ENCODE data around the gene BCDIN3D. TPM values are rescaled to one million over a fixed set of nuclear protein-coding genes. Genes with fewer than 3 reads are reported as not detected.

Gene BCDIN3D
- total RNA-seq, 4 donors from 2014 or later = 0.20 to 2.4 (median 2.0) TPM

DNA sequence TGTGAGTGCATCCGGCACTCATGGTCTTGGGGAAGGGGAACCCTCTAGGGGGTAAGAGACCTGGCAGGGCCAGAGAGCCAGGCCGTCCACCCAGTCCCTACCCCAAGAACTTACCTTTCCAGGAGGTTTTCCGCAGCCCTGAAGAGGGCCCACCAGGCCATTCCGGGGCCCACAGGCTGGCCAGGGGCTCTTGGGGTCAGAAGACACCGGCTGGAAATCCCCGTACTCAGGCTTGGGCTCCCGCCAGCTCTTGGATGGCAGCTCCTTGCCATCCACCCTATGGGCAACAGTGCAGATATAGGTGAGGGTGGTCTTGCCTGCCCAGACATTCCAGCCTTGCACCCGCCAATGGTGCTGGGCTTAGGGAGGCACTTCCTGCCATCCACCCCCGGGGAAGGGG is 49.3 kb downstream of the BCDIN3D start:
- DNase-seq = no peak
- no peaks in the 10 kb centered on the region for H3K9me3 ChIP-seq
- no peak overlapping the region for H3K27ac ChIP-seq
- TF ChIP-seq POLR2AphosphoS5 (IDR thresholded peaks at IDR 0.05) (no peak), EP300 (IDR thresholded peaks at IDR 0.05; ENCODE audit: low read depth) (no peak), POLR2A (IDR thresholded peaks at IDR 0.05) (no peak)
- TF ChIP-seq, protein P1, sequence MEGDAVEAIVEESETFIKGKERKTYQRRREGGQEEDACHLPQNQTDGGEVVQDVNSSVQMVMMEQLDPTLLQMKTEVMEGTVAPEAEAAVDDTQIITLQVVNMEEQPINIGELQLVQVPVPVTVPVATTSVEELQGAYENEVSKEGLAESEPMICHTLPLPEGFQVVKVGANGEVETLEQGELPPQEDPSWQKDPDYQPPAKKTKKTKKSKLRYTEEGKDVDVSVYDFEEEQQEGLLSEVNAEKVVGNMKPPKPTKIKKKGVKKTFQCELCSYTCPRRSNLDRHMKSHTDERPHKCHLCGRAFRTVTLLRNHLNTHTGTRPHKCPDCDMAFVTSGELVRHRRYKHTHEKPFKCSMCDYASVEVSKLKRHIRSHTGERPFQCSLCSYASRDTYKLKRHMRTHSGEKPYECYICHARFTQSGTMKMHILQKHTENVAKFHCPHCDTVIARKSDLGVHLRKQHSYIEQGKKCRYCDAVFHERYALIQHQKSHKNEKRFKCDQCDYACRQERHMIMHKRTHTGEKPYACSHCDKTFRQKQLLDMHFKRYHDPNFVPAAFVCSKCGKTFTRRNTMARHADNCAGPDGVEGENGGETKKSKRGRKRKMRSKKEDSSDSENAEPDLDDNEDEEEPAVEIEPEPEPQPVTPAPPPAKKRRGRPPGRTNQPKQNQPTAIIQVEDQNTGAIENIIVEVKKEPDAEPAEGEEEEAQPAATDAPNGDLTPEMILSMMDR (IDR thresholded peaks at IDR 0.05) = no peak
- no peak overlapping the region for H3K4me3 ChIP-seq
- H3K4me1 ChIP-seq = no peaks in the 10 kb centered on the region
- WGBS, 2 donors (ENCODE audit: low coverage in 1 of 2) = 88% methylated on average over 8 of the region's 9 CpGs; no CpG with 5 or more reads in 1 of the 2 donors
- intact Hi-C loops (cut with DNase I; ENCODE audit: low total_unique reads) (no loop called here), in situ Hi-C loops (cut with MboI; ENCODE audit: low pct_ligation_motif_present in 1 of 4, low pct_unique_long_range_greater_than_20kb in 1 of 4, low sequenced_read_pairs in 3 of 4) (no loop called here)
- no peaks in the 10 kb centered on the region for H3K27me3 ChIP-seq
- peaks cover 0 to 4% (median 0%) of the 10 kb centered on the region in 4 donors for H3K36me3 ChIP-seq

DNA sequence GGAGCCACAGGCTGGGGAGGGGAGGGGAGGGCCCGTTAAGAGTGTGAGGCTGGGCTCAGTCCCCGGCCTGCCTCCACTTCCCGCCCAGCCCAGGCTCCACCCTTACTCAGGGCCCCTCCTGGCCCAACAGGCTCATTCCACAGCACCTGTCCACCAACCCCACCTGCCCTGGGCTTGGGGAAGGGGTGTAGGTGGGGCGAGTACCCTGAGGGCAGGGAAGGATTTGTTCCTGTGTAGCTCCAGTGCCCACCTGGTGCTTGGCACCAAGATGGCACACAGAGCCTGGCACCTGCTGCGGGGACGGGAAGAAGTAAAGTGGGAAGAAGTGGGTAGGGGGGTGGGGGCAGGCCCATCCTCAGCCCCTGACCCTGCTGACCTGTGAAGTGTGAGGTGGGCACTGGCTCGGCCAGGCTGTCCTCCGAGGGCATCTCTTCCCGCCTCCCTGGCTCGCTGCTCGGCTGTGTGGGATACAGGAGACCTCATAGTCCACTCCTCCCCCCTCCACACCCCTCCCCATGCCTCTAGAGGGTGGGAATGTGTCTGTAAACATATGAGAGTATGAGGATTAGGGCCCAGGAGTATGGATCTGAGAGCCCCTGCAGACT is 49.8 kb downstream of the BCDIN3D start:
- WGBS, 2 donors (ENCODE audit: low coverage in 1 of 2) = 86% methylated on average over 11 of the region's 11 CpGs; no CpG with 5 or more reads in 1 of the 2 donors
- intact Hi-C loops (cut with DNase I; ENCODE audit: low total_unique reads) (no loop called here), in situ Hi-C loops (cut with MboI; ENCODE audit: low pct_ligation_motif_present in 1 of 4, low pct_unique_long_range_greater_than_20kb in 1 of 4, low sequenced_read_pairs in 3 of 4) (no loop called here)
- no peak overlapping the region for H3K27ac ChIP-seq
- no peak for DNase-seq
- no peaks in the 10 kb centered on the region for H3K27me3 ChIP-seq
- no peak for TF ChIP-seq POLR2AphosphoS5 (IDR thresholded peaks at IDR 0.05)
- TF ChIP-seq, protein P1 (IDR thresholded peaks at IDR 0.05) = no peak
- no peak for TF ChIP-seq EP300 (IDR thresholded peaks at IDR 0.05; ENCODE audit: low read depth)
- no peak for TF ChIP-seq POLR2A (IDR thresholded peaks at IDR 0.05)
- no peak overlapping the region for H3K4me3 ChIP-seq
- H3K36me3 ChIP-seq = peaks cover 0 to 3% (median 0%) of the 10 kb centered on the region in 4 donors
- no peaks in the 10 kb centered on the region for H3K9me3 ChIP-seq
- no peaks in the 10 kb centered on the region for H3K4me1 ChIP-seq

DNA sequence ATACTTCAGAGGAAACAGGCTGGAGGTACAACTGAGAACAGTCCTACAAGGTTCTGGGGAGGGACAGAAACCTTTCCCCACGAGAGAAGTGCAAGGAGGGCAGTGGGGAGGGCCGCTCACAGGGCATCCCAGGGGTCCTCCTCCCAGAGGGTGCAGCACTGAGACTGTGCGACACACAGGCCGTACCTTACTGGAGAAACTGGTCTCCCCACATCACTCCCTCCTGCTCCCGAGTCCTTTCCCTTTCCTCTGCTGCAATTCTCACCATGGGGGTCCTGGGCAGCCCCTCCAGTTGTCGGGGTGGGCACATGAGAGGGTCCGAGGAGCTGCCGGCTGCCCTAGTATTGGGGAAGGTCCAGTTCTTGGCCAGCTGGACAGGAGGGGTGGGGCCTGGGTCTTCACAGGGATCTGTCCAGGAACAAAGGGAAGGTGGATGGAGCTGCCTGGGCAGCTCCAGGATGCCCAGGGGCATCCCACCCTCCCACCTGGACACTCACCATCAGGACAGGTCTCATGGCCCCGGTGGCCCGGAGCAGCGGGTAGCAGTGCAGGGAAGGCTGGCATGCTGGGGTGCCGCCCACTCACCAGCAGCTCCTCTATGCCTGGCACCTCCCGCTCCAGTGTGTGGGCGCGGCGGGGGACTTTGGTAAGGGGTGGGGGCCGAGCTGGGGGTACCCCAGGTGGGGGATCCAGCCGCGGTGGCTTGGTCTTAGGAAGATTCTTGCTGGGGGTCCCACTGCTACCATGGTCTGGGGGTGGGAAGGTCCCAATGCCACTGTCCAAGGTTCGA is 50.5 kb downstream of the BCDIN3D start:
- no peak for TF ChIP-seq POLR2AphosphoS5 (IDR thresholded peaks at IDR 0.05)
- TF ChIP-seq, protein P1 (IDR thresholded peaks at IDR 0.05) = no peak
- TF ChIP-seq POLR2A (IDR thresholded peaks at IDR 0.05) = no peak
- TF ChIP-seq EP300 (IDR thresholded peaks at IDR 0.05; ENCODE audit: low read depth) = no peak
- Histone ChIP-seq H3K4me1 (no peaks in the 10 kb centered on the region), H3K27ac (no peak overlapping the region), H3K4me3 (no peak overlapping the region), H3K36me3 (no peaks in the 10 kb centered on the region), H3K27me3 (no peaks in the 10 kb centered on the region), H3K9me3 (no peaks in the 10 kb centered on the region)
- no peak for DNase-seq
- in situ Hi-C loops (cut with MboI; ENCODE audit: low pct_ligation_motif_present in 1 of 4, low pct_unique_long_range_greater_than_20kb in 1 of 4, low sequenced_read_pairs in 3 of 4) = no loop called here
- intact Hi-C loops (cut with DNase I; ENCODE audit: low total_unique reads) = no loop called here
- 92% methylated on average over 15 of the region's 20 CpGs; no CpG with 5 or more reads in 1 of the 2 donors for WGBS, 2 donors (ENCODE audit: low coverage in 1 of 2)

DNA sequence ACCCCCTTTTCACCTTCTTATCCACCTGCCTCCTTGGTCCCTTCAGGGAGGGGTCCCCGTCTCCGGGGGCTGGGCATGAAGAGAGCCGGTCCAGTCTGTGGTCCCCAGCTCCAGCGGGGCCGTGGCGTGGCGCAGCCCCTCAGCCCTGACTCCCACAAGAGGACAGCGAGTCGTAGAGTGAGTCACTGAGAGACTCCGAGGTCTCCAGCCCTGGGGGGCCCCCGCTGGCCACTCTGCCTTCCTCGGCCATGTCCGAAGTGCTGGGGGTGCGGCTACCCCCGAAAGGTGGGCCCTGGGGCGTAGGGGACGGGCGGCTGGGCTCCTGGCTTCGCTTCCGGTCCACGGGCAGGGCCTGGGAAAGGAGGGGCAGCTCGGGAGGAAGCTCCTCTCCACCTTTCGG is 51.2 kb downstream of the BCDIN3D start:
- TF ChIP-seq POLR2AphosphoS5 (IDR thresholded peaks at IDR 0.05) (no peak), POLR2A (IDR thresholded peaks at IDR 0.05) (no peak), EP300 (IDR thresholded peaks at IDR 0.05; ENCODE audit: low read depth) (no peak)
- TF ChIP-seq, protein P1 (IDR thresholded peaks at IDR 0.05) = no peak
- H3K9me3 ChIP-seq = no peaks in the 10 kb centered on the region
- no peaks in the 10 kb centered on the region for H3K27me3 ChIP-seq
- in situ Hi-C loops (cut with MboI; ENCODE audit: low pct_ligation_motif_present in 1 of 4, low pct_unique_long_range_greater_than_20kb in 1 of 4, low sequenced_read_pairs in 3 of 4) = no loop called here
- 87% methylated on average over 21 of the region's 23 CpGs; no CpG with 5 or more reads in 1 of the 2 donors for WGBS, 2 donors (ENCODE audit: low coverage in 1 of 2)
- H3K4me3 ChIP-seq = no peak overlapping the region
- intact Hi-C loops (cut with DNase I; ENCODE audit: low total_unique reads) = no loop called here
- H3K36me3 ChIP-seq = no peaks in the 10 kb centered on the region
- no peaks in the 10 kb centered on the region for H3K4me1 ChIP-seq
- DNase-seq = no peak
- H3K27ac ChIP-seq = no peak overlapping the region
